HepG2 (cell line): ENCODE results near the gene NEURL1B. TPM values are rescaled to one million over a fixed set of nuclear protein-coding genes. Genes with fewer than 3 reads are reported as not detected.
A peak's percentile ranks its signal among the peaks of the same experiment; 100 is the strongest.

Source experiments
- ATAC-seq: fragments of 200-7000 bp; cut with Tn5 transposase; 3 replicates; pipeline ENCODE4 v1.9.1; 2020; ENCODE audit warnings: mild to moderate bottlenecking, moderate library complexity
- BruUV-seq: library from RNA; stranded (reverse); fragments of 400-500 nt; replicated peaks from 2 replicates; lab custom pipeline; 2021; lab: Mats Ljungman, UMichigan
- CTCF ChIA-PET: fragments of 300-600 bp; formaldehyde crosslinking; extraction: SDS; loops from one replicate; lab custom pipeline; 2021; ENCODE audit warnings: low total read pairs, inconsistent platforms, low intra/inter-chr PET ratio; lab: Yijun Ruan, JAX
- POLR2A ChIA-PET: fragments of 350-600 bp; sonication (Branson Sonifier 250); formaldehyde crosslinking; loops from one replicate; lab custom pipeline; 2020; ENCODE audit warnings: antibody characterized with exemption, inconsistent platforms; lab: Yijun Ruan, JAX
- DNase-seq: peaks from one replicate; pipeline ENCODE4 v3.0.0-alpha.2; 2015; ENCODE audit warnings: low spot score
- FAIRE-seq: peaks from 3 replicates; lab custom pipeline; 2011; peaks lifted over from hg19 to GRCh38; lab: Jason Lieb, UNC
- H2AFZ ChIP-seq: one replicate; pipeline ENCODE4 v1.6.1; 2011; ENCODE audit warnings: low read length, inconsistent platforms
- H3K27ac ChIP-seq: fragments of 300-600 bp; 3 replicates; pipeline ENCODE4 v1.8.0; 2011; ENCODE audit warnings: mixed run types, mild to moderate bottlenecking, mixed read lengths, low read length, inconsistent platforms; ENCODE audit not compliant: insufficient read depth; ENCODE audit errors: extremely low read length
- H3K27me3 ChIP-seq, 2 experiments: fragments of 200-600 bp in 1 of 2; 2 replicates in 1 of 2; 3 replicates in 1 of 2; pipeline versions ENCODE4 v1.6.0 to v1.8.0; 2011; ENCODE audit warnings: low read length in 2 of 2, mild to moderate bottlenecking in 2 of 2, moderate library complexity in 2 of 2, inconsistent platforms in 1 of 2; ENCODE audit not compliant: insufficient read depth in 2 of 2, control insufficient read depth in 1 of 2
- H3K36me3 ChIP-seq, 2 experiments: fragments of 200-600 bp in 1 of 2; replicated peaks in 1 of 2; 2 replicates in 1 of 2; 3 replicates in 1 of 2; pipeline versions ENCODE4 v1.5.1 to v1.8.0; 2011; ENCODE audit warnings: low read length in 2 of 2, inconsistent platforms in 1 of 2; ENCODE audit not compliant: insufficient read depth in 2 of 2, control insufficient read depth in 1 of 2
- H3K4me1 ChIP-seq: 2 replicates; pipeline ENCODE4 v1.5.1; 2012; ENCODE audit warnings: low read length, inconsistent platforms; ENCODE audit not compliant: insufficient read depth
- H3K4me2 ChIP-seq: 2 replicates; pipeline ENCODE4 v1.6.0; 2011; ENCODE audit warnings: low read depth, low read length, inconsistent platforms
- H3K4me3 ChIP-seq, 3 experiments: fragments of 200-600 bp in 1 of 3; sonication (generic), shearing (Covaris generic) in 1 of 3; replicated peaks in 1 of 3; 2 replicates each; pipeline ENCODE4 v1.5.1; 2011 to 2016; ENCODE audit warnings: low read length in 3 of 3, inconsistent platforms in 2 of 3, low read depth in 2 of 3, mild to moderate bottlenecking in 2 of 3, control low read depth in 1 of 3, mixed read lengths in 1 of 3; ENCODE audit not compliant: insufficient read depth in 1 of 3
- H3K79me2 ChIP-seq: one replicate; pipeline ENCODE4 v1.6.1; 2011; ENCODE audit warnings: low read length, inconsistent platforms; ENCODE audit not compliant: insufficient read depth
- H3K9ac ChIP-seq: 2 replicates; pipeline ENCODE4 v1.6.0; 2011; ENCODE audit warnings: mild to moderate bottlenecking, low read depth, low read length, inconsistent platforms; ENCODE audit not compliant: insufficient read depth
- H3K9me3 ChIP-seq: 2 replicates; pipeline ENCODE4 v1.5.1; 2012; ENCODE audit warnings: mild to moderate bottlenecking, low read length
- H4K20me1 ChIP-seq: 2 replicates; pipeline ENCODE4 v1.6.0; 2011; ENCODE audit warnings: inconsistent platforms, mild to moderate bottlenecking, low read length, moderate library complexity; ENCODE audit not compliant: insufficient read depth
- CHD2 ChIP-seq: IDR thresholded peaks from 2 replicates; pipeline ENCODE4 v1.6.1; 2011; ENCODE audit warnings: low read depth, low read length, improper control_type of control experiment
- DDIT3 ChIP-seq: sonication (generic); formaldehyde crosslinking; IDR thresholded peaks from 2 replicates; pipeline ENCODE4 v1.4.0; 2020; ENCODE audit warnings: mild to moderate bottlenecking, missing genetic modification reagents
- ELF4 ChIP-seq: sonication (generic); formaldehyde crosslinking; IDR thresholded peaks from 2 replicates; pipeline ENCODE4 v1.5.0; 2020; ENCODE audit warnings: missing genetic modification reagents, mild to moderate bottlenecking, moderate library complexity, borderline replicate concordance
- FUBP1 ChIP-seq: sonication (generic); formaldehyde crosslinking; IDR thresholded peaks from 2 replicates; pipeline ENCODE4 v1.5.1; 2020; ENCODE audit warnings: missing genetic modification reagents, mild to moderate bottlenecking, borderline replicate concordance
- NCOA1 ChIP-seq: sonication (generic); formaldehyde crosslinking; IDR thresholded peaks from 2 replicates; pipeline ENCODE4 v1.9.0; 2021; ENCODE audit warnings: missing genetic modification reagents
- PHF8 ChIP-seq: sonication (generic); formaldehyde crosslinking; IDR thresholded peaks from 2 replicates; pipeline ENCODE4 v1.5.0; 2020; ENCODE audit warnings: missing genetic modification reagents
- RFX3 ChIP-seq: IDR thresholded peaks from 2 replicates; pipeline ENCODE4 v1.6.1; 2016; ENCODE audit warnings: missing biosample characterization, missing genetic modification reagents
- SP1 ChIP-seq, 2 experiments: fragments of 450-650 bp in 1 of 2; sonication (generic) in 1 of 2; formaldehyde crosslinking in 1 of 2; IDR thresholded peaks; 2 replicates each; pipeline versions ENCODE4 v1.4.0 to v1.6.1; 2016 to 2020; ENCODE audit warnings: missing genetic modification reagents in 1 of 2
- ZBTB1 ChIP-seq: sonication (generic); formaldehyde crosslinking; IDR thresholded peaks from 2 replicates; pipeline ENCODE4 v1.4.0; 2020; ENCODE audit warnings: missing genetic modification reagents, borderline replicate concordance
- ZNF281 ChIP-seq: sonication (generic); formaldehyde crosslinking; IDR thresholded peaks from 2 replicates; pipeline ENCODE4 v1.4.0; 2020; ENCODE audit warnings: missing genetic modification reagents, borderline replicate concordance
- ZNF30 ChIP-seq: sonication (generic); formaldehyde crosslinking; IDR thresholded peaks from 2 replicates; pipeline ENCODE4 v1.5.0; 2020; ENCODE audit warnings: mild to moderate bottlenecking, missing genetic modification reagents
- ZNF333 ChIP-seq: sonication (generic); formaldehyde crosslinking; IDR thresholded peaks from 2 replicates; pipeline ENCODE4 v1.4.0; 2020; ENCODE audit warnings: mild to moderate bottlenecking, missing genetic modification reagents, borderline replicate concordance
- ZNF343 ChIP-seq: sonication (generic); formaldehyde crosslinking; IDR thresholded peaks from 2 replicates; pipeline ENCODE4 v1.4.0; 2020; ENCODE audit warnings: mild to moderate bottlenecking, missing genetic modification reagents
- ZNF746 ChIP-seq: sonication (generic); formaldehyde crosslinking; IDR thresholded peaks from 2 replicates; pipeline ENCODE4 v1.8.0; 2022; ENCODE audit warnings: mild to moderate bottlenecking, missing genetic modification reagents
- WGBS: methylation state at CpG from one replicate; pipeline ENCODE4 v1.1.6; 2017; ENCODE audit warnings: low lambda C conversion rate; 5-methylcytosine and 5-hydroxymethylcytosine counted together
- in situ Hi-C: cut with HindIII; loops from 2 replicates; pipeline ENCODE4 v1.10.0; 2017; ENCODE audit warnings: low pct_unique_long_range_greater_than_20kb; ENCODE audit not compliant: extremely low pct_ligation_motif_present
- intact Hi-C: fragments of 100-400 bp; cut with micrococcal nuclease; formaldehyde crosslinking; loops from one replicate; pipeline ENCODE4 v1.10.0; 2022; ENCODE audit not compliant: unreplicated experiment
- polyA plus RNA-seq, 8 experiments: library from polyadenylated mRNA; depleted of rRNA in 3 of 8; stranded (reverse) in 7 of 8; unstranded in 1 of 8; fragments of >200 nt; fragmentation: Illumina TruSeq in 4 of 8; extraction: Trizol in 4 of 8; gene quantifications; 2 replicates each; pipeline versions ENCODE4 v1.2.1 to v1.2.3, GENCODE V29; 2011 to 2016; ENCODE audit warnings: low read depth in 4 of 8, missing spikeins in 1 of 8, mixed read lengths in 1 of 8; ENCODE audit not compliant: insufficient read depth in 1 of 8
- total RNA-seq, 5 experiments: library from RNA; depleted of rRNA; stranded (reverse); fragments of >200 nt; fragmentation: Illumina TruSeq; extraction: Trizol; gene quantifications; 2 replicates each; pipeline ENCODE4 v1.2.3, GENCODE V29; 2016; ENCODE audit warnings: low read depth in 1 of 5

Gene NEURL1B
- total and polyA plus RNA-seq, 2 of the 13 experiments (the other 11 are each of a cell fraction or from before 2014, with no cell fraction given): 0.09 to 0.13 TPM

DNA sequence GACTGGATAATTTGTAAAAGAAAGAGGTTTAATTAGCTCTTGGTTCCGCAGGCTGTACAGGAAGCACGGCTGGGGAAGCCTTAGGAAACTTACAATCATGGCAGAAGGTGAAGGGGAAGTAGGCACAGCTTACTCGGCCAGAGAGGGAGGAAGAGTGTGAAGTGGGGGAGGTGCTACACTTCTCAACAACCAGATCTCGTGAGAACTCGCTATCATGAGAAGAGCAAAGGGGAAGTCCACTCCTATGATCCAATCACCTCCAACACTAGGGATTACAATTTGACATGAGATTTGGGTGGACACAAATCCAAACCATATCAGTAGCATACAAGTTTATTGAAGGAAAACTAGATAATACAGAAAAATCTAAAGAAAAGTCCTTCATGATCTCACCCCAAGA, 39.9 kb downstream of the NEURL1B start:
- no peaks in the 10 kb centered on the region for H3K9me3 ChIP-seq
- no peak overlapping the region for H3K4me2 ChIP-seq
- WGBS: 37% methylated on average over 5 of the region's 5 CpGs
- H3K27ac ChIP-seq: no peak overlapping the region
- CTCF ChIA-PET: no interaction called here
- POLR2A ChIA-PET: no interaction called here
- H4K20me1 ChIP-seq: no peaks in the 10 kb centered on the region
- ATAC-seq: no peak
- no peaks in the 10 kb centered on the region for H3K4me1 ChIP-seq
- no peak overlapping the region for H3K4me3 ChIP-seq
- peaks cover 0 to 7% of the 10 kb centered on the region in 2 experiments; a peak in 1 of 5 replicates for H3K27me3 ChIP-seq
- no peaks in the 10 kb centered on the region for H3K79me2 ChIP-seq
- in situ Hi-C loops: no loop called here
- TF ChIP-seq ZNF30 (CRISPR knock-in tag) (no peak), ZNF281 (CRISPR knock-in tag) (peak; percentile 27; the same call in 1 of the 2 replicates), ZNF746 (CRISPR knock-in tag) (no peak), CHD2 (0 out of 2 replicates have a peak, but pooled peaks have one; percentile 59)
- TF ChIP-seq, all 625 proteins: peak for 2
- no peak for FAIRE-seq
- BruUV-seq: no TSS peak
- H3K36me3 ChIP-seq: no peaks in the 10 kb centered on the region
- intact Hi-C loops: loop anchor here (10.0 kb wide), 1 partner anchor 356 kb away; no protein-coding TSS in a partner anchor
- no peak overlapping the region for H3K9ac ChIP-seq
- no peak overlapping the region for H2AFZ ChIP-seq
- DNase-seq: no peak

DNA sequence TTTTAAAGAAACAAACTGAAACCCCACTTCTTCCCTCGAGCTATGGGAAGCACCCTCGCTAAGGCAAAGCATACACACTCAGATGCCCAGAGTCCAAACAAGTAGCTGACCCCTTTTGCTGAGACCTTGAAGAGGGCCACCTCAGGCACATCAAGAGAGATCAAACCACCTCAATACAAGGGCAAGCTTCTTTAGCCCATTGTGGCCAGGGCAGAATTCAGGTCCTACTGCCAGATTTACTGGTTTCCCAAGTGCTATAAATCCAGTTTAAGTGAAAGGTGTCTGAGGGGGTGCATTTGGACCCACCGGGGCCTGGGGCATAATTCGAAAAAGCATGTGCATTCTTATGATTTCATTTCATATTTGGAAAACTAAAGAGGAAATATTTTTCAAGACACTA, 40.4 kb downstream of the NEURL1B start:
- in situ Hi-C loops: no loop called here
- no peaks in the 10 kb centered on the region for H3K4me1 ChIP-seq
- DNase-seq (no peak), ATAC-seq (no peak), FAIRE-seq (no peak)
- no peak overlapping the region for H2AFZ ChIP-seq
- no peaks in the 10 kb centered on the region for H3K79me2 ChIP-seq
- H3K9ac ChIP-seq: no peak overlapping the region
- BruUV-seq: no TSS peak
- H3K27me3 ChIP-seq: peaks cover 0 to 9% of the 10 kb centered on the region in 2 experiments; a peak in 1 of 5 replicates
- H3K36me3 ChIP-seq: no peaks in the 10 kb centered on the region
- WGBS: 29% methylated on average over 4 of the region's 4 CpGs
- no peaks in the 10 kb centered on the region for H3K9me3 ChIP-seq
- H3K4me3 ChIP-seq: no peak overlapping the region
- ChIA-PET POLR2A (no interaction called here), CTCF (no interaction called here)
- H3K27ac ChIP-seq: no peak overlapping the region
- H3K4me2 ChIP-seq: no peak overlapping the region
- intact Hi-C loops: loop anchor here (10.0 kb wide), 1 partner anchor 357 kb away; no protein-coding TSS in a partner anchor
- no peaks in the 10 kb centered on the region for H4K20me1 ChIP-seq
- TF ChIP-seq ZNF333 (CRISPR knock-in tag) (no peak), ZBTB1 (no peak), PHF8 (CRISPR knock-in tag) (no peak), SP1 (IDR thresholded peaks at IDR 0.05) (no peak), SP1 (CRISPR knock-in tag; IDR thresholded peaks at IDR 0.05) (no peak), ELF4 (no peak), DDIT3 (CRISPR knock-in tag) (no peak), FUBP1 (CRISPR knock-in tag) (no peak), NCOA1 (CRISPR knock-in tag) (no peak), RFX3 (CRISPR knock-in tag) (no peak), ZNF343 (CRISPR knock-in tag) (no peak)
